Measurements from ENCODE around the gene USP3. TPM values are rescaled to one million over a fixed set of nuclear protein-coding genes. Genes with fewer than 3 reads are reported as not detected.
A peak's percentile ranks its signal among the peaks of the same experiment; 100 is the strongest.

The USP3 gene
- total RNA-seq, 1 donor from 2014 or later: 74.5 TPM

DNA sequence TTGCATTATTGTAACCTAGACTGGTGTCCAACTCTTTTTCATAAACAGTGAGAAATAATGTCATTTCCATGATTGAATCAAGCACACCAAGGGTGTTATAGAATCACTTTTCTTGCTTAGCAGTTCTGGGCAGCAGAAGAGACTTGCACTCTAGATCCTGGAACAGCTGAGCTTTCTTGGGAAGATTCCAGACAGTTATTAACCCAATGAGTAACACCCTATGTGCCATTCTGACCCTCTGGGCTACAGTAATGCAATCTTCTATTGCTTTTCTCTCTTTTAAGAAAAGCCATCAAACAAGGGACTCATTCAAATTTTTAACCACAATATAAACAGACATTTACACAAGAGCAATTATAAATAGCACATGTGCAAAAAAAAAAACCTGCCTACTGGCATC, 39.3 kb upstream of the USP3 start:
- DNase-seq: no peak
- TF ChIP-seq, protein P1, sequence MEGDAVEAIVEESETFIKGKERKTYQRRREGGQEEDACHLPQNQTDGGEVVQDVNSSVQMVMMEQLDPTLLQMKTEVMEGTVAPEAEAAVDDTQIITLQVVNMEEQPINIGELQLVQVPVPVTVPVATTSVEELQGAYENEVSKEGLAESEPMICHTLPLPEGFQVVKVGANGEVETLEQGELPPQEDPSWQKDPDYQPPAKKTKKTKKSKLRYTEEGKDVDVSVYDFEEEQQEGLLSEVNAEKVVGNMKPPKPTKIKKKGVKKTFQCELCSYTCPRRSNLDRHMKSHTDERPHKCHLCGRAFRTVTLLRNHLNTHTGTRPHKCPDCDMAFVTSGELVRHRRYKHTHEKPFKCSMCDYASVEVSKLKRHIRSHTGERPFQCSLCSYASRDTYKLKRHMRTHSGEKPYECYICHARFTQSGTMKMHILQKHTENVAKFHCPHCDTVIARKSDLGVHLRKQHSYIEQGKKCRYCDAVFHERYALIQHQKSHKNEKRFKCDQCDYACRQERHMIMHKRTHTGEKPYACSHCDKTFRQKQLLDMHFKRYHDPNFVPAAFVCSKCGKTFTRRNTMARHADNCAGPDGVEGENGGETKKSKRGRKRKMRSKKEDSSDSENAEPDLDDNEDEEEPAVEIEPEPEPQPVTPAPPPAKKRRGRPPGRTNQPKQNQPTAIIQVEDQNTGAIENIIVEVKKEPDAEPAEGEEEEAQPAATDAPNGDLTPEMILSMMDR (IDR thresholded peaks at IDR 0.05): no peak
- Histone ChIP-seq H3K27me3 (ENCODE audit: low read depth) (no peaks in the 10 kb centered on the region), H3K36me3 (no peaks in the 10 kb centered on the region), H3K27ac (no peak overlapping the region), H3K4me3 (no peak overlapping the region), H3K9me3 (no peaks in the 10 kb centered on the region), H3K4me1 (peaks cover 36% of the 10 kb centered on the region)
- peak; percentile 48 to 55 for ATAC-seq
- intact Hi-C loops (cut with DNase I): no loop called here

DNA sequence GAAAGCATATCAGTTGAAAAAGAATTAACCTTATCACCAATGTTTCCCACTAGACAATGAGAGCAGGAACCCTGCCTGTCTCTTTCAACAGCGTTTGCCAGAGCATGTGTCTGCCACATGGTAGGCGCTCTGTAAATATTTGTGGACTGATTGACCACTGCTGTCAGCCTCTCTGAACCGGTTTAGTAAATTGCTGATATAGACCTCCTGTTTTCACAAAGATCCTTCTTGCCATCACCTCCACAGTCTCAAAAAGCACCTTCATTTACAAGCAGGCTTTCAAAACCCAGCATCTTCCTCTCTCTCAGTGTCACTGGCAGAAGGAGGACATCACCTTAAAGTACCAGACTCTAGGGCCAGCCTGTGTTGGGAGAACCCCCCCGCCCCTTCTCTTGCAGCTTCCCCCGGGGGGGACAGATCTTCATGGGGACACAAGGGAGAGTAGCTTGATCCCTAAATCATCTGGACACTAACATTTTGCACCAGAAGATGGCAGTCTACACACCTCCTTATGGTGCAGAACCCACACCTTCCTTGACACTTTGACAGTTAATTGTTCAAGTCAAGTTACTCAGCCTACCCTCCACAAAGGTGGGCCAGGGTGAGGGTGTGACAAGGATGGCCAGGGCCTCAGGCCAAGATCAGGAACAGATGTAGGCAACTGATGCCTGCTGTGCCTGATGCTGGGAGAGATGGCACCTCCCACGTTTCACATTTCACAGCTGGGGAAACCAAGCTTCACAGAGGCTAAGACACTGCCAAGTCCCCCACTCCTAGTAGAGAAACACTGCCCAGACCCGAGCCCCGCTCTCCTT, 37.8 kb upstream of the USP3 start:
- DNase-seq: no peak
- no peak overlapping the region for H3K4me3 ChIP-seq
- H3K27me3 ChIP-seq (ENCODE audit: low read depth): no peaks in the 10 kb centered on the region
- peaks cover 32% of the 10 kb centered on the region for H3K4me1 ChIP-seq
- TF ChIP-seq, protein P1 (IDR thresholded peaks at IDR 0.05): peak; percentile 63
- no peak overlapping the region for H3K27ac ChIP-seq
- intact Hi-C loops (cut with DNase I): no loop called here
- no peaks in the 10 kb centered on the region for H3K9me3 ChIP-seq
- H3K36me3 ChIP-seq: no peaks in the 10 kb centered on the region
- ATAC-seq: peak; percentile 83 to 87

DNA sequence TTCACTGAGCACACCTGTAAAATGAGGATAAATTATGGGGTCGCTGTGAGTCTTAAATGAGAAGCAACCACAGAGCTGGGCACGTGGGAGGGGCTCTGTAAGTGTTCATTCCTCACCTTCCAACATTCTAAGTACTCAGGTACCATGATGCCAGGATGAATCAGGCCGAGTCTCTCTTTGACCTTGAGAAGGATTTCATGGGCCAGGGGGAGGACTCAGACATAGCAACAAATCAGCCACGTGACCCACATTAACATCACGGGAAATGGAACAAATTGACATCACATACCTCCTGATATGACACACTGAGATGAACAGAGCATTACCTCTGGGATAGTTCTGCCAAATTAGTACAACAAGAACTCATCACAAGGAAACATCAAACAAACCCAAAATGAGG, 35.2 kb upstream of the USP3 start:
- DNase-seq (no peak), ATAC-seq (no peak)
- Histone ChIP-seq H3K27me3 (ENCODE audit: low read depth) (no peaks in the 10 kb centered on the region), H3K27ac (no peak overlapping the region), H3K4me1 (peaks cover 37% of the 10 kb centered on the region), H3K36me3 (no peaks in the 10 kb centered on the region), H3K4me3 (no peak overlapping the region), H3K9me3 (no peaks in the 10 kb centered on the region)
- intact Hi-C loops (cut with DNase I): no loop called here
- TF ChIP-seq, protein P1 (IDR thresholded peaks at IDR 0.05): no peak

DNA sequence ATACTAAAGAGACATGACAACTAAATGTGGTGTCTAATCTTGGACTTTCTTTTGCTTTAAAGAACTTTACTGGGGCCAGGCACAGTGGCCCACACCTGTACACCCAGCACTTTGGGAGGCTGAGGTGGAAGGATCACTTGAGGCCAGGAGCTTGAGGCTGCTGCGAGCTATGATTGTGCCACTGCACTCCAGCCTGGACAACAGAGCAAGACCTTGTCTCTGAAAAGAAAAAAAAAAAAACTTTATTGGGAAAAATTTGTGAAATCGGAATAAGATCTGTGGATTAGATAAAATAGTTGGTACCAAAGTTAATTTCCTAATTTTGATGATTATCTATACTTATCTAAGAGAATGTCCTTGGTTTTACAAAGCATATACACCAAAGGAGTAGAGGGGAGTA, 34.4 kb upstream of the USP3 start:
- H3K9me3 ChIP-seq: no peaks in the 10 kb centered on the region

DNA sequence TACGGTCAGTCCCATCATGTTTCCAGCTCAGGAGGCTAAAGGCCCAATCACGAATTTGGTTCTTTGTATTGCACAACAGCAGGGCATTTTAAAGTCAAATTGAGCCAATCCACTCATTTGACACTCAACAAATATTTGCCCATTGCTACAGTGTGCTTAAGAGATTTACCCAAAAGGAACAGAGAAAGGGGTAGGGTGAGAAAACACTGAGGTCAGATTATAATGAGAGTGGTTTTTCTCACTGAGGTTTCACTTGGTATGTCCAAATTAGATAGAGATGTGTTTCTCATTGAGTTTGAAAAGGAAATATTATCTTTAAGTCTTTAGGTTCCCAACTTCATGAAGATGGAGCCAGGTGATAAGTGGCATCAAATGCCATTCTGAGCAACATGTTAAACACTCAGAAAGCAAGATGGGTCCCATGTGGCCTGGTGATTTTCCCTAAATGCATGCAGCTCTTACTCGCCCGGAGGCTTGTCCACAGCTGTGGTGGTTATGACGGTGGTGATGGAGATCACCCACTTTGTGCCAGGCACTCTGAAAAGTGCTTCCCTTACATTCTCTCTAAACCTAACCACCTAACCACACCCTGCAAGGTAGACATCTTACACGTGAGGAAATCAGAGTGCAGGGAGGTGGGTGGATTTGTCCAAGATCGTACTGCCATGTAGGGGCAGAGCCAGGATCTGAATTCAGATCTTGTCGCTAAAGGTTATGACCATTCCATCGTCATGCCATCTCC, 31.2 kb upstream of the USP3 start:
- H3K27ac ChIP-seq: peak overlapping the region; percentile 44
- no peaks in the 10 kb centered on the region for H3K9me3 ChIP-seq
- TF ChIP-seq, protein P1 (IDR thresholded peaks at IDR 0.05): no peak
- intact Hi-C loops (cut with DNase I): no loop called here
- H3K4me3 ChIP-seq: no peak overlapping the region
- no peaks in the 10 kb centered on the region for H3K27me3 ChIP-seq (ENCODE audit: low read depth)
- no peak for DNase-seq
- peaks cover 41% of the 10 kb centered on the region for H3K4me1 ChIP-seq
- H3K36me3 ChIP-seq: no peaks in the 10 kb centered on the region
- ATAC-seq: peak; percentile 71 to 85

More for the DNA sequence above, 34.4 kb upstream of the USP3 start:
- TF ChIP-seq, protein P1 (IDR thresholded peaks at IDR 0.05): no peak
- peaks cover 37% of the 10 kb centered on the region for H3K4me1 ChIP-seq
- H3K36me3 ChIP-seq: no peaks in the 10 kb centered on the region
- DNase-seq (no peak), ATAC-seq (no peak)
- no peak overlapping the region for H3K27ac ChIP-seq
- H3K27me3 ChIP-seq (ENCODE audit: low read depth): no peaks in the 10 kb centered on the region
- intact Hi-C loops (cut with DNase I): no loop called here
- no peak overlapping the region for H3K4me3 ChIP-seq

Measured in lower lobe of right lung (tissue), 2 donors.